GM19035 (cell line): ENCODE measurements around the gene KIF1A.
"Not testable (repeated sequence)": the region's sequence is repeated elsewhere in the genome, so short reads cannot be mapped to it uniquely, and the experiment has no call there.

ENCODE experiments used
- ATAC-seq: cut with Tn5 transposase; IDR thresholded peaks from one replicate; pipeline ENCODE4 v1.9.1; 2021; ENCODE audit not compliant: unreplicated experiment

KIF1A gene

DNA sequence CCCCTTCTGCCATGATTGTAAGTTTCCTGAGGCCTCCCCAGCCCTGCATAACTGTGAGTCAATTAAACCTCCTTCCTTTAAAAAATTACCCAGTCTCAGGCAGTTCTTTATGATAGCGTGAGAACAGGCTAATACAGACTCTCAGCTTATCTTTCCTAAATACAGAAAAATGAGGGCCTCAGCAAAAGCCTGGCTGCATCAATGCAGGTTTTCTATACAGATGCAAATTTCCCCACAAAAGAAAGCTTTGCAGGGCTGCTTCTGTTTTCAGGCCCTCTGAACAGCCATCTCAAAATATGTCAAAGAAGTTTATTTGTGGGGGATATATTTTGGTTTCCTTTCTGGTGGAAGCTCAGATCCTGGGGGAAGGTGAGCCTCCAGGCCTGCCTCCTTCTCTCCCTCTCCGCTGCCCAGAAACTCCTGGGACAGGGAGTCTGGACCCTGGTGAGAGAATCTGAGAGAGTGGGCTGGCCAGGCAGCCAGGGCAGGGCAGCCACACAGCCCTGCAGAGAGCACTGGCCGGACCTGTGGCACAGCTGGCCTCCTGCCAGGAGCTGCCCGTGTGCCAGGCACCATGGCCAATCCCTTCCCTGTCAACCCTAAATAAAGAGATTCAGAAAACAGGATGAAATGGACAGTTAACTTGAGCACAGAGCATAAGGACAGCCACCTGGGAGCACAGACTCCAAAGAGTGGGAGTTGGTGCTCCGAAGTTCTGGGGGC is 27.0 kb upstream of the KIF1A start:
- ATAC-seq = no peak

- not testable (repeated sequence) for ATAC-seq
Observed at GRCh38 chr2:240846309-240846708, 26.3 kb upstream of the KIF1A start.

DNA sequence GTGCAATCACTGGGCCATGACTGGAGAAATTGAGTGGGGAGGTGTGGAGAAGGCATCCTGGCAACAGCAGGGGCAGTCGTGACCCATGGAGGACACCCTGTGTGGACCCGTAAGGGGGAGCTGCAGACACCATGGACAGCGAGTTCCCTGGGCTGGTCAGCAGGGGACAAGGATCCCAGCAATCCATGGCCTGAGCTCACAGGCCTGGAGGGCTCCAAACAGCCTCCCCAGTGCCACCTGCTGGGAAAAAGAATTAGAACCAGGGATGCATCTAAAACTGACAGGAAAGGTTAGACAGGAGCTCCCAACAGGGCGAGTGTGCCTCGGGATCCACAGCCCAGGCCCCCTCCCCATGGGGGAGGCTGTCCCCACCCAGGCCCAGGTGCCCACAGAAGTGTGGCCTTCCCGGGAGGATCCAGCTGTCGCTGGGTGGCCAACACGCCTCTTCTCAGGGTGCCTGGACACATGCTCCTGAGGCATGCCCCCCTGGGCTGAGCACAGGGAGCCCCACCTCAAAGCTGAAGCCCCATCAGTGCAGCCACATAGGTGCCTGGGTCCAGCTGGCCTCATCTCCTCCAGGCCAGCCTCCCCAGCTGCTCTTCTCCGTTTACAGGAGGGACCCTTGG is 20.5 kb upstream of the KIF1A start:
- ATAC-seq = no peak

DNA sequence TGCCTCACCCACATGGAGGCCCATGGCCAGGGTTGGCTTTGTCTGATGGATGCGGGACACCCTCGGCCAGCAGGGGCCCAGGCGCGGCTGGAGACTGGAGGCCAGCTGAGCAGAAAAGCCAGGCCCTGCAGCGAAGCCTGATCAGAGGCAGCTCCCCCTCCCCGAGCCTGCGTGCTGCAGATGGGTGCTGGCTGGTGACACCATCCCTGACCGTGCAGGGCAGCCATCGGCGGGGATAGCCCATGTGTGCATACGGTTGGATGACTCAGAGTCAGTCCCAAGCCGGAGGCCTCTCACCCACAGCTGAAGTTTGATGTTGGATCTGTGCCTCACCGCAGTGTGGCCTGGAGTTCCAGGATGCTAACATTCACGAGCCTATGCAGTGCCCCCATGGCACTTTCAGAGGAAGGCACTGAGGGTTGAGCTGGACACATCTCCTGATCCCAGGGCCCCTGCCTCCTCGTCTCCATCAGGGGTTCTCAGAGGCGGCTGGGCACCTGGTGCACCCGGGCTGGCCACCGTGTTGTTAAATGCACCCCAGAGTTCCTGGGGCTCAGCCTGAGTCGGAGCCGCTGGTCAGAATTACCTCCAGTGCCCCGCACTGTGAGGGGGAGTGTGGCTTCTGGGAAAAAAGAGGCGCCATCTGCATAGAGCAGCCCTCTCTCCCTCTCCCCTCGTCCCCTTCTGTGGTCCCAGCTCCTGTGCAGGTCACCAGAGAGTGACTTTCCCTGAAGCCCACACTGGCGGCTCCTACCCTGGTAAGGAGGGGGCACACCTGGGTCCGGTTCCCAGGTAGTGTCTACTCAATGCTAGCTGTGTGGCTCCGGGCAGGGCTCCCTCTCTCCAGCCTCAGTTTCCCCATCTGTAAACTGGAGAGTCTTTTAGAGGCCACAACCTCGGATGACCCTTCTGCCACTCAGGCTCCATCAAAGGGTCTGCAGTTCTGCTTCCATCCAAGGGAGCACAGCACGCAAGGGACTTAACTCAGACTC is 19.4 kb upstream of the KIF1A start:
- ATAC-seq = no peak

DNA sequence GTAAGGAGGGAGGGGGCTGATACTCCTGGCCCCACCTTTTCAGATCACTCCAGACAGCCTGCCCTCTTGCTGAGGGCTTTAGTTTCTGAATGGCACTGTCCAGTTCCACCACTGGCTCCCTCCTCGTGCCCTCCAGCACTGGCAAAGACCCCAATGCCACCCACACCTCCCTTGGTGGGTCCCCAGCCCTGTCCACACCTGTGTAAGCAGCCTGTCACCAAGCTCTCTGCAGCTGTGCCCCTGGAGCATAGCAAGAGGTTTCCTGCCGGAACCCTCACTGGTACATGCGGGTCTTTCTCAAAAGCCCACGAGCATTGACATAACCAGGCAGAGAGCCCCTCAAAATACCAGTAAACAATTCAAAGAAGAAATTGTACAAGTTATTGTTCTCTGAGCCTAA is 17.6 kb upstream of the KIF1A start:
- ATAC-seq = no peak

DNA sequence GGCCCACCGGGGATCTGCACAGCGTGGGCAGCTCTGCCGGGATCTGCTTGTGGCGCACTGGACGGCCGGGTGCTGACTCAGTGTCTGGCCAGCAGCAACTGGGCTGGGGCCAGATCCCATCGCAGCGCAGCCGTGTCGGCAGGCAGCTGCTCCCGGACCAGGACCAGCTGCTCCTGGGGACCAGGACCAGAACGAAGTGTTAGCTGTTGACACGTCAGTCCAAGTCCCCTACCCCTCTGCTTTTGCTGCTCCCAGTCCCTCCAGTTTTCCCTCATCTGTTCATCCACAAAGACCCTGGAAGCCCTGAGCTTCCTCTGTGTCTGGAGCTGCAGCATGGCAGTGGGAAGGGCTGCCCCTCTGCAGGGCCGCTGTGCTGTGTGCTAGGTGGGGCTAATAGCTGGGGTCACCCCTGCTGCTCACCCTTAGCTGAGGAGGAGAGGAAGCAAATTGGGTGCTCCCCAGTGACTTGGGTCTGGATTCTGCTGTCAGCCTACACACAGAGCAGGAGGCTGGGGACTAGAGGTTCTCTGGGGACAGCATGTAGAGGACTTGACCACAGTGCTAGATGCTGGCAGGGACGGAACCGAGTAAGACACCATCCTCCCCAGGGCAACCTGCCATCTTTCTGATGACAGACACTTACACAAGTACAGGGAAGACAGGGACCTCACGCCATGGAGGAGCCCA is 16.9 kb upstream of the KIF1A start:
- ATAC-seq = no peak

GRCh38 chr2:240835528-240835927 is 15.5 kb upstream of the KIF1A start:
- no peak for ATAC-seq

- no peak for ATAC-seq
Observed at GRCh38 chr2:240834377-240834975, 14.5 kb upstream of the KIF1A start.

DNA sequence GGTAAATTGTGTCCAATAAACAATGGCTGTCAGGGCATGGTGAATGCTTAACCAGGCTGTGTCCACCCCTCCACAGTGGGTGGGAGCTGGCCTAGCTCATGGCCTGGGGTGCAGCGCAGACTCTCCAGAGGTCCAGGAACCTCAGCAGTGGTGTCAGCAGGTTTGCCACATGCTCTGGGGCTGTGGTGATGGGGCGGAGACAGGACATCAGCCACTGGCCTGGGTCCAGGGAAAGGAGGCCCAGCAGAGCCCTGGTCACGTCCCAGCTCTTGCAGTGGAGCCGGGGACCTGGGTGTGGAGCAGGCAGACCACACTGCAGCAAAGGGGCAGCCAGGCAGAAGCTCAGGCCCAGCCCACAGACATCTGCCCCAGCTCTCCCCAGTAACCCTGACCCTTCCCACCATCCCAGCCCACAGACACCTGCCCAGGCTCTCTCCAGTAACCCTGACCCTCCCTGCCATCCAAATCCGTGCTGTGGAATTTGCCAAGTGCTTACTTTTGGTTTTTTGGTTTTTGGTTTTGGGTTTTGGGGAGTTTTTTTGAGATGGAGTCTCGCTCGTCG is 13.8 kb upstream of the KIF1A start:
- no peak for ATAC-seq

DNA sequence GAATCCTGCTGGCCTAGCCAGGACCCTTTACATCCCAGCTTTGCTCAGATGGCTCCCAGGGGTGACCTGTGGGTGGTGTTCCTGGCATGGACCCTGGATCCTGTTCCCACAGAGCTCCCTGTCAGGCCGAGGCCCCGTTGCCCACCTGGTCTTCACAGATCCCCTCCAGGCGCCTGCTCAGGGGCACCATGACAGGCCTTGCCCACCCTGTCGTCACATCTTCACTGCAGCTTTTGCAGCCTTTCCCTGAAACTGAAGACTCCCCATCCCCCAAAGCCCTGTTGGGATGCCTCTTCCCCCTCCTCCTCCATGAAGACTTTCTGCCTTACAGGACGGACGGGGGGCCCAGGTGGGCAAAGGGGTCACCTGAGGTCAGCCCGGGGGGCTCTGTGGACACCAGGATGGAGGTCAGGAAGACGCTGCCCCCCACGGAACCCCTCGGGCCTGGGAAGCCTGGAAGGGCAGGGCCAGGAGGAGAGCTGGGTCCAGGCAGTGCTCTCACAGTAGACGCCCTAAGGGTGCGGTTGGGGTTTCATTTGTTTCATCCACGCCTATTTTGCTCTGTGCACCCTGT is 13.0 kb upstream of the KIF1A start:
- no peak for ATAC-seq

DNA sequence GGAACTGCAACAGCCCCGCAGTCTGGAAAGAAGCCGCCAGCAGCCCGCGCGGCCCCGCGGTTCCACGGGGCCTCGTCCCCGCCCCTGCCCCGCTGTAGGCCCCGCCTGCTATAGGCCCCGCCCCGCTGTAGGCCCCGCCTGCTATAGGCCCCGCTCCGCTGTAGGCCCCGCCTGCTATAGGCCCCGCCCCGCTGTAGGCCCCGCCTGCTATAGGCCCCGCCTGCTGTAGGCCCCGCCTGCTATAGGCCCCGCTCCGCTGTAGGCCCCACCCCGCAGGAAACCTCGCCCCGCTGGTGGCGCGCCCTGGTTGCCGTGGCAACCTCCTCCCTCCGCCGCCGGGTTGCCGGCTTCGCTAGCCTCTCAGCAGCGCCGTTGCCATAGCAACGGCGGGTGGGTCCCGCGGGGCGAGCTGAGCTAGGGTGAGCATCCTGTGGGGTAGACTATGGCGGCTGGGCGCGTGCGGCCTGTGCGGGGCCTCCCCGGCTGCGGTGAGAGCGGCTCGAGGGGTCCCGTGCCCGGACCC is 12.2 kb upstream of the KIF1A start:
- peak; percentile 76 for ATAC-seq

DNA sequence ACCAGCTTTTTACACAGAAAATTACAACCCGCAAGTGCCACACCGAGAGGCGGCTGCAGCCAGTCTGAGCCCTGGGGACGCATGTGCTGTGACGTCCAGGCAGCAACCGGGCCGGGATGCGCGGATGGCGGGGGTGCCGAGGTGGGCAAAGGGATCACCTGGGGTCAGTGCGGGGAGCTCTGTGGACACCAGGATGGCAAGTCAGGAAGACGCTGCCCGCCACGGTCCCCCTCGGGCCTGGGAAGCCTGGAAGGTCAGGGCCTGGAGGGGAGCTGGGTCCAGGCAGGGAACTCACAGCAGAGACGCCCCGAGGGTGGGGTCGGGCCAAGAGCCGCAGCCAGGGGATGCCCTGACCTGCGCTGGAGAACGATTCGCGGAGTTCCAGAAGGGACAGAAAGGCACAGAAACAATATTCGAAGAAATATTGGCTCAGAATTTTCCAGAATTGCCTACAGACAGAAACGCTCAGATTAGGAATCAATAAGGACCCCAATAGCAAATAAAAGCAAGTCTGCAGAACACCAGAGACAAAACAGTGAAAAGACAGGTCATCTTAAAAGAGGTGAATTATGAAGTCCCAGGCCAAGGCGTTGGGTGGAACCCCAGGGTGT is 11.7 kb upstream of the KIF1A start:
- ATAC-seq = no peak

- no peak for ATAC-seq
Observed at GRCh38 chr2:240825476-240825875, 5.5 kb upstream of the KIF1A start.

- no peak for ATAC-seq
Observed at GRCh38 chr2:240823449-240824336, 3.7 kb upstream of the KIF1A start.

DNA sequence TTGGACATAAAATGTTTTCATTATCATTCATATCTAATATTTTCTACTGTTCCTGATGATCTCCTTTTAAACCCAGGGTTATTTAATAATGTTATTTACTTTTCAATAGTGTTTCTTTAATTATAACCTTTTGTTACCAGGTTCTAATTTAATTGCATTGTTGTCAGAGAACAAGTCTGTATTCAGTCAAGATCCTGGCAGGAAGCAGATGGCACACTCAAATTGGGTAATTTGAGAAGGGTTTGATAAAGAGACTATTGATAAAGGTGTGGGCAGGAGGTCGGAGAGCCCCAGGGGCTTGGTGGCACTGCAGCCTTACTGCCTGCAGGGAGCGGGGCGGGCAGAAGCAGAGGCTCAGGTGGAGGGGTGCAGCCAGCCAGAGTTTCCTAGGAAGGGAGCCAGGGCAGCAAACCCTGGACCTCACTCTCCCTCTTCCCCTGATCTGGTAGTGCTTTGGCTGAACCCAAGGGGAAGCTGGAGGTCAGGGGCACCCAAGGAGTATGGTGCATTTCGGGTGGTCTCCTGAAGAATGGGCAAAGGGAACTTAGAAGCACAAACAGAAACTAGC is 2.3 kb upstream of the KIF1A start:
- no peak for ATAC-seq

DNA sequence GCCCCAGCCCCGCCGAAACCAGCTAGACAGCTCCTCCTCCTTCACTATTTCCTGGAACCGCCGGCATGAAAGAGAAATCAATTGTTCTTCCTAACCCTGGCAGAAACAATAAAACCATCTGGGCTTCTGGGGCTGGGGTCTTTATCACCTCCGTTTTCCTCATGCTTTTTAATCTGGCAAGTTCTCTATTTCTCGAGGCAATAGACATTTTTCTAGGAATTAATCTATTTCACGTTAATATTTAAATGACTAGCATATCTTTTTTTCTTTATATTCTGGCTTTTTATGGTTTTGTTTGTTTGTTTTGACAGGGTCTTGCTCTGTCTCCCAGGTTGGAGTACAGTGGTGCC is 1.4 kb upstream of the KIF1A start:
- no peak for ATAC-seq

DNA sequence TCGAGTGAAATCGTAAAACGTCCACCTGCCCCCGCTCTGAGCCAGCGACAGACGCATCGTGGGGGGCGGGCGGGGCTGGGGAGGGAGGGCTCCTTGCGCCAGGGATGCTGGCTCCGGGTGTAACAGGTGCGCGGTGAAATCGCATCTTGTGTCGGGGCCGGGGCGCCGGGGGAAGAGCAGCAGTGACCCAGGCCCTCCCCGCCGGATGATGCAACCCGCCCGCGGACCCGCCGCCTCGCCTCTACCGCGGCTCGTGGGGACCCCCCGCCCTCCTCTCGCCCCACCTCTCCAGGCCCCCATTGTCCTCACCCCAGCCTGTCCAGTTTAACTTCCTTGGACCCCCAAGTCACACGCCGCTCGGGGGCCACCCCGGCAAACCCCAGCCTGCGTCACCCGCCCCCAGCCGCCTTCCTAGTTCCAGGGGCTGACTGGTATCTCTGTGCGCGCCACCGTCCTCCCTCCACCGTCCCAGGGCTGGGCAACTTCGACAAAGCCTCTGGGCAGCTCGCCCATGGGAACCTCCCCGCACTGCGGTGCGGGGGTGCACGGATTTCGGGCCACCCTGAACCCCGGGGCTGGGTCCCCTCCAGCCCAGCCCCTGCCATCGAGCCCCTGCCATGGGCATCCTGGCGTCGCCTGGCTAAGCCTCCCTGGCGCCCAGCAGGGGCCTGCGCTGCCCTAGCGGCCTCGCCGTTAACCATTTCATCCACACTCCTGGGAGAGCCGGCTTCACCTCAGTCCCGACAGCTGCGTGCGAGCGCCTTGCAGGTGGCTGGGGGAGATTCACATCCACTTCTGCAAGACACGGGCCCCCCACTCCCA is 799 bp upstream of the KIF1A start:
- no peak for ATAC-seq
